Coronary artery (tissue), 2 donors: Measurements from ENCODE around the gene ZC3HAV1.
"Not testable (repeated sequence)": the region's sequence is repeated elsewhere in the genome, so short reads cannot be mapped to it uniquely, and the experiment has no call there.

Experiments
- DNase-seq: peaks from one replicate; pipeline ENCODE4 v3.0.0-alpha.2; 2017; ENCODE audit warnings: low spot score
- H3K27ac ChIP-seq, 2 donors: fragments of 200-600 bp; sonication (generic); one replicate each; pipeline ENCODE4 v1.5.1; 2016 to 2019
- H3K4me3 ChIP-seq: fragments of 200-600 bp; sonication (generic); 2 replicates; pipeline ENCODE4 v1.5.1; 2016; ENCODE audit warnings: mild to moderate bottlenecking, moderate library complexity
- CTCF ChIP-seq: fragments of 200-600 bp; sonication (generic); IDR thresholded peaks from one replicate; pipeline ENCODE4 v1.5.1; 2019; ENCODE audit warnings: antibody characterized with exemption

ZC3HAV1 gene

GRCh38 chr7:139105484-139105883, 4.0 kb downstream of the ZC3HAV1 start:
- TF ChIP-seq CTCF, result no peak
- no peak for DNase-seq
- no peak overlapping the region for H3K4me3 ChIP-seq
- no peak overlapping the region for H3K27ac ChIP-seq

- no peak for DNase-seq
- no peak for TF ChIP-seq CTCF
- Histone ChIP-seq H3K27ac (peak overlapping the region in 1 of 2 donors; percentile 12), H3K4me3 (no peak overlapping the region)
These were observed 5.4 kb downstream of the ZC3HAV1 start for GRCh38 chr7:139104091-139104450.

GRCh38 chr7:139103057-139103815, 6.3 kb downstream of the ZC3HAV1 start:
- no peak overlapping the region for H3K4me3 ChIP-seq
- no peak for DNase-seq
- TF ChIP-seq CTCF, result no peak
- H3K27ac ChIP-seq, result no peak overlapping the region

- not testable (repeated sequence) for H3K4me3 ChIP-seq, H3K27ac ChIP-seq, DNase-seq
These were observed 7.8 kb downstream of the ZC3HAV1 start for GRCh38 chr7:139101637-139102158.

GRCh38 chr7:139099172-139099947, 10.2 kb downstream of the ZC3HAV1 start:
- DNase-seq, result no peak
- no peak for TF ChIP-seq CTCF
- no peak overlapping the region for H3K27ac ChIP-seq
- H3K4me3 ChIP-seq, result no peak overlapping the region

GRCh38 chr7:139095194-139095659, 14.3 kb downstream of the ZC3HAV1 start:
- DNase-seq, result no peak
- no peak for TF ChIP-seq CTCF
- Histone ChIP-seq H3K27ac (no peak overlapping the region), H3K4me3 (no peak overlapping the region)

GRCh38 chr7:139094596-139094995, 14.9 kb downstream of the ZC3HAV1 start:
- DNase-seq, result no peak
- Histone ChIP-seq H3K4me3 (no peak overlapping the region), H3K27ac (peak overlapping the region in 1 of 2 donors; percentile 21)
- TF ChIP-seq CTCF, result no peak
